Measurements from ENCODE around the gene ART5. TPM values are rescaled to one million over a fixed set of nuclear protein-coding genes. Genes with fewer than 3 reads are reported as not detected.
"Not testable (repeated sequence)": the region's sequence is repeated elsewhere in the genome, so short reads cannot be mapped to it uniquely, and the experiment has no call there.

The ART5 gene
- polyA plus RNA-seq, 3 donors = not detected

DNA sequence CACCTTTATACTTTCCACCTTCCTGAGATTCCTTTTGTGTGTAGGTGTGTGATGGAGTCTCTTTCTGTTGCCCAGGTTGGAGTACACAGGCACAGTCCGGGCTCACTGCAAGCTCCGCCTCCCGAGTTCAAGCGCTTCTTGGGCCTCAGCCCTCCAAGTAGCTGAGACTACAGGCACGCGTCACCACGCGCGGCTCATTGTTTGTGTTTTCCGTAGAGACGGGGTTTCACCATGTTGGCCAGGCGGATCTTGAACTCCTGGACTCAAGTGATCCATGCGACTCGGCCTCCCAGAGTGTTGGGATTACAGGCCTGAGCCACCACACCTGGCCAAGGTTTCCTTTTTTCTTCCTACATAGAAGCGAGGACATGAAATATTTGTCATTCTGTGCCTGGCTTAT is 44.0 kb downstream of the ART5 start:
- H3K27ac Mint-ChIP-seq; H3K36me3 ChIP-seq (replicated peaks in 1 of 2; ENCODE audit: control insufficient read depth in 1 of 2, insufficient read depth in 2 of 2, low read length in 2 of 2); H3K4me1 ChIP-seq (ENCODE audit: control insufficient read depth in 1 of 2, insufficient read depth in 2 of 2, low read length in 2 of 2); H3K4me3 ChIP-seq (replicated peaks in 1 of 3; ENCODE audit: low read depth in 2 of 3, low read length in 3 of 3); H3K27ac ChIP-seq (ENCODE audit: low read depth in 1 of 2, low read length in 2 of 2); H3K79me2 ChIP-seq (ENCODE audit: insufficient read depth, low read length); H3K4me2 ChIP-seq (replicated peaks; ENCODE audit: extremely low read depth, low read length, poor library complexity, severe bottlenecking); H3K9me3 Mint-ChIP-seq; H3K27me3 Mint-ChIP-seq (ENCODE audit: low read depth in 3 of 3); H2AFZ ChIP-seq (ENCODE audit: insufficient read depth, low read depth, low read length, poor library complexity, severe bottlenecking); H3K4me3 Mint-ChIP-seq; H3K27me3 ChIP-seq (ENCODE audit: control insufficient read depth in 2 of 2, insufficient read depth in 2 of 2, low read length in 2 of 2); intact Hi-C loops (cut with micrococcal nuclease); H3K4me1 Mint-ChIP-seq; H3K36me3 Mint-ChIP-seq; H3K9me3 ChIP-seq (replicated peaks in 1 of 2; ENCODE audit: control insufficient read depth in 1 of 2, insufficient read depth in 1 of 2, low read length in 2 of 2); H4K20me1 ChIP-seq (ENCODE audit: insufficient read depth, low read length); H3K9ac ChIP-seq (ENCODE audit: insufficient read depth, low read length, poor library complexity, severe bottlenecking); DNase-seq: not testable (repeated sequence)
- 96% methylated on average over 12 of the region's 15 CpGs for WGBS (ENCODE audit: insufficient coverage)

DNA sequence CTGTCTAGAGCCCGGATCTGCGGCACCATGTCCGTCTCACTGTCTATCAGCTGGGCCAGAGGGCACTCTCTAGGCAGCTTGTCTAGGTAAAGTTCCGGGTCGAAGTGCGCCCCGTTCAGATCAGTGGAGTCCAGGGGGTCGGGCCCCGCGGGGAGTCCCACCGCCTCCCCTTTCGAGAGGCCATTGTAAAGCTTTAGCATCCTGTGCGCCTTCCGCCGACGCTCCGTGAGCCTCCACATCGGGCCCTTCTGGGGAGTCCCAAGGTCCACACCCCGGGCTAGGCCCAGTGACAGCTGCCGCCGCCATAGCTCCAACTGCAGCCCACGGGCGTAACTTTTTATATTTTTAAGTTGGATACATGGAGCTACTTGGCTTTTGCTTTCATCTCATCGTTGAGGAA is 50.5 kb downstream of the ART5 start:
- H3K4me3 ChIP-seq (replicated peaks in 1 of 3; ENCODE audit: low read depth in 2 of 3, low read length in 3 of 3); H3K9me3 ChIP-seq (replicated peaks in 1 of 2; ENCODE audit: control insufficient read depth in 1 of 2, insufficient read depth in 1 of 2, low read length in 2 of 2); intact Hi-C loops (cut with micrococcal nuclease); H3K27me3 ChIP-seq (ENCODE audit: control insufficient read depth in 2 of 2, insufficient read depth in 2 of 2, low read length in 2 of 2); H3K4me2 ChIP-seq (replicated peaks; ENCODE audit: extremely low read depth, low read length, poor library complexity, severe bottlenecking); DNase-seq; H3K36me3 ChIP-seq (replicated peaks in 1 of 2; ENCODE audit: control insufficient read depth in 1 of 2, insufficient read depth in 2 of 2, low read length in 2 of 2); H3K9ac ChIP-seq (ENCODE audit: insufficient read depth, low read length, poor library complexity, severe bottlenecking); H3K36me3 Mint-ChIP-seq; H3K4me1 ChIP-seq (ENCODE audit: control insufficient read depth in 1 of 2, insufficient read depth in 2 of 2, low read length in 2 of 2); H3K27me3 Mint-ChIP-seq (ENCODE audit: low read depth in 3 of 3); H3K9me3 Mint-ChIP-seq; H3K27ac ChIP-seq (ENCODE audit: low read depth in 1 of 2, low read length in 2 of 2); H3K4me3 Mint-ChIP-seq; H4K20me1 ChIP-seq (ENCODE audit: insufficient read depth, low read length); H3K79me2 ChIP-seq (ENCODE audit: insufficient read depth, low read length); H3K4me1 Mint-ChIP-seq; H2AFZ ChIP-seq (ENCODE audit: insufficient read depth, low read depth, low read length, poor library complexity, severe bottlenecking): not testable (repeated sequence)
- H3K27ac Mint-ChIP-seq = peak overlapping the region in 1 of 7 donors; percentile 69
- WGBS (ENCODE audit: insufficient coverage) = 99% methylated on average over 18 of the region's 24 CpGs

DNA sequence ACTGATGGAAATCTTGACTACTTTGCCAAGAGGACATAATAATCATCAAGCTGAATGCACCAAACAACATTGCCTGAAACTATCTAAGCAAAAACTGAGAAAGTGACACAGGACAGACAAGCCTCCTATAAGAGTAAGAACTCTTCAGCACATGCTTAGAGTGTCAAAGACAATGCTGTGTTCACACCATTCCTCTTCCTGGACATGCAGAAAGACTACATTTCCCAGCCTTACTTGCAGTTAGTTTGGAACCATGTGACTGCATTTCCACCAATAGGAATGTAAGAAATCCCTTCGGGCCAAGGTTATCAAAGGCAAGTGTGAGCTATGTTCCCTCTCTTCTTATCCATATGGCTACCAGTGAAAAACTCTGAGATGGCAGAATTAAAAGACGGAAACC is 51.6 kb downstream of the ART5 start:
- H3K4me1 ChIP-seq (ENCODE audit: control insufficient read depth in 1 of 2, insufficient read depth in 2 of 2, low read length in 2 of 2); H3K4me1 Mint-ChIP-seq; H3K9ac ChIP-seq (ENCODE audit: insufficient read depth, low read length, poor library complexity, severe bottlenecking); H3K4me2 ChIP-seq (replicated peaks; ENCODE audit: extremely low read depth, low read length, poor library complexity, severe bottlenecking); H2AFZ ChIP-seq (ENCODE audit: insufficient read depth, low read depth, low read length, poor library complexity, severe bottlenecking); H3K36me3 Mint-ChIP-seq; DNase-seq; H3K4me3 Mint-ChIP-seq; H3K27ac ChIP-seq (ENCODE audit: low read depth in 1 of 2, low read length in 2 of 2); H3K9me3 ChIP-seq (replicated peaks in 1 of 2; ENCODE audit: control insufficient read depth in 1 of 2, insufficient read depth in 1 of 2, low read length in 2 of 2); H3K9me3 Mint-ChIP-seq; intact Hi-C loops (cut with micrococcal nuclease); H3K36me3 ChIP-seq (replicated peaks in 1 of 2; ENCODE audit: control insufficient read depth in 1 of 2, insufficient read depth in 2 of 2, low read length in 2 of 2); H3K27me3 ChIP-seq (ENCODE audit: control insufficient read depth in 2 of 2, insufficient read depth in 2 of 2, low read length in 2 of 2); H3K4me3 ChIP-seq (replicated peaks in 1 of 3; ENCODE audit: low read depth in 2 of 3, low read length in 3 of 3); H3K79me2 ChIP-seq (ENCODE audit: insufficient read depth, low read length); H4K20me1 ChIP-seq (ENCODE audit: insufficient read depth, low read length); H3K27ac Mint-ChIP-seq: not testable (repeated sequence)
- WGBS (ENCODE audit: insufficient coverage) = no CpG with 5 or more reads among the region's 2 CpGs
- H3K27me3 Mint-ChIP-seq (ENCODE audit: low read depth in 3 of 3) = peaks cover under 1 to 11% (median 2%) of the 10 kb centered on the region in 3 donors

DNA sequence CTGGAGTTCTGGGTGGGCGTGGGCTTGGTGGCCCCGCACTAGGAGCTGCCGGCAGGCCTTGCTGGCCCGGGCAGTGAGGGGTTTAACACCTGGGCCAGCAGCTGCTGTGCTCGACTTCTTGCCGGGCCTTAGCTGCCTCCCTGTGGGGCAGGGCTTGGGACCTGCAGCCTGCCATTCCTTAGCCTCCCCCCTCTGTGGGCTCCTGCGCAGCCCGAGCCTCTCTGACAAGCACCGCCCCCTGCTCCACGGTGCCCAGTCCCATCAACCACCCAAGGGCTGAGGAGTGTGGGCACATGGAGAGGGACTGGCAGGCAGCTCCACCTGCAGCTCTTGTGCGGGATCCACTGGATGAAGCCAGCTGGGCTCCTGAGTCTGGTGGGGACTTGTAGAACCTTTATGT is 53.0 kb downstream of the ART5 start:
- H3K9me3 ChIP-seq (replicated peaks in 1 of 2; ENCODE audit: control insufficient read depth in 1 of 2, insufficient read depth in 1 of 2, low read length in 2 of 2); H3K4me2 ChIP-seq (replicated peaks; ENCODE audit: extremely low read depth, low read length, poor library complexity, severe bottlenecking); H3K4me3 Mint-ChIP-seq; intact Hi-C loops (cut with micrococcal nuclease); H3K4me1 Mint-ChIP-seq; H4K20me1 ChIP-seq (ENCODE audit: insufficient read depth, low read length); H3K9ac ChIP-seq (ENCODE audit: insufficient read depth, low read length, poor library complexity, severe bottlenecking); H3K4me1 ChIP-seq (ENCODE audit: control insufficient read depth in 1 of 2, insufficient read depth in 2 of 2, low read length in 2 of 2); H3K36me3 Mint-ChIP-seq; H3K79me2 ChIP-seq (ENCODE audit: insufficient read depth, low read length); H3K27ac ChIP-seq (ENCODE audit: low read depth in 1 of 2, low read length in 2 of 2); DNase-seq; H3K36me3 ChIP-seq (replicated peaks in 1 of 2; ENCODE audit: control insufficient read depth in 1 of 2, insufficient read depth in 2 of 2, low read length in 2 of 2); H3K27ac Mint-ChIP-seq; H3K27me3 ChIP-seq (ENCODE audit: control insufficient read depth in 2 of 2, insufficient read depth in 2 of 2, low read length in 2 of 2); H3K9me3 Mint-ChIP-seq; H2AFZ ChIP-seq (ENCODE audit: insufficient read depth, low read depth, low read length, poor library complexity, severe bottlenecking); H3K4me3 ChIP-seq (replicated peaks in 1 of 3; ENCODE audit: low read depth in 2 of 3, low read length in 3 of 3): not testable (repeated sequence)
- 100% methylated on average over 2 of the region's 11 CpGs for WGBS (ENCODE audit: insufficient coverage)
- peaks cover 6 to 17% (median 10%) of the 10 kb centered on the region in 3 donors for H3K27me3 Mint-ChIP-seq (ENCODE audit: low read depth in 3 of 3)
